HG02759 (cell line): ENCODE measurements around the gene MERTK.
A peak's percentile ranks its signal among the peaks of the same experiment; 100 is the strongest.
"Not testable (repeated sequence)": the region's sequence is repeated elsewhere in the genome, so short reads cannot be mapped to it uniquely, and the experiment has no call there.

ENCODE experiments used
- ATAC-seq: cut with Tn5 transposase; IDR thresholded peaks from one replicate; pipeline ENCODE4 v1.9.1; 2021; ENCODE audit warnings: mild to moderate bottlenecking, moderate library complexity; ENCODE audit not compliant: unreplicated experiment

Gene MERTK

GRCh38 chr2:112034924-112035323, 136.5 kb downstream of the MERTK start:
- no peak for ATAC-seq

DNA sequence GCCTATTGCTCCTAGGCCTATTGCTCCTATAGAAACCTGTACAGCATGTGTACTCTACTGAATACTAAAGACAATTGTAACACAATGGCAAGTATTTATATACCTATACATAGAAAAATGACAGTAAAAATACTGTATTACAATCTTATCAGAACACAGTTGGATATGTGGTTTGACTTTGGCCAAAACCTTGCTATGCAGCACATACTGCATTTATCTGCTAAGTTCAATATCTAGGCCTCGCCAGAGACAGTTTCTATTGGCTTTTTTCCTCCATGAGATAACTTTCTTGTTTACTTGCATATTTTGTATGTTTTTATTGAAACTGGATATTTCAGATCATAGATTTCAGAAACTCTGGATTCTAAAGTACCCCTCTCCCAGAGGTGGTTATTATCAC, 137.4 kb downstream of the MERTK start:
- no peak for ATAC-seq

DNA sequence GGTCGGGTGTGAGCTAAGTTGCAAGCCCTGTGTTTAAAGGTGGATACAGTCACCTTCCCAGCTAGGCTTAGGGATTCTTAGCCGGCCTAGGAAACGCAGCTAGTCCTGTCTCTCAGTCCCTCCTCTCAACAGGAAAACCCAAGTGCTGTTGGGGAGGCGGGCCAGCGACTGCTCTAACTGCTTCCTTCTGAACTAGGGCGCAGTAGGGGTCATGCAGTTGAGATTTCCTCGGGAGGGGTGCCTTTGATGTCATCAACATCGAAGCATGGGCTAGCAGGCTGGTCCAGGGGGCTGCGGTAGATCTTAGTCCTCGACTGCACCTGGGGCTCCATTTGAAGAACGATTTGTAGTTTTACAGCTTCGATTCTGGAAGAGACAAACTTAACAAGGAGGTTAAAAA, 141.1 kb downstream of the MERTK start:
- ATAC-seq = not testable (repeated sequence)

DNA sequence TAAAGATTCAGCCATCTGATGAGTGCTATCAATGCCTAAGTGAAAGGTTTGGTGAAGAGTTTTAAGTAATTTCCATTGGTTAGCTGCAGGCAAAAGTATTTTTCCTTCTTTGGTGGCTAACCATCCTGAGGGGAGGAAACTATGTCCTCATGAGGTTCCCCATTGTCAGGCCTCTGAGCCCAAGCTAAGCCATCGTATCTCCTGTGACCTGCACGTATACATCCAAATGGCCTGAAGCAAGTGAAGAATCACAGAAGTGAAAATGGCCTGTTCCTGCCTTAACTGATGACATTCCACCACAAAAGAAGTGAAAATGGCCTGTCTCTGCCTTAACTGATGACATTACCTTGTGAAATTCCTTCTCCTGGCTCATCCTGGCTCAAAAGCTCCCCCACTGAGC, 141.7 kb downstream of the MERTK start:
- not testable (repeated sequence) for ATAC-seq

GRCh38 chr2:112041460-112041859, 143.1 kb downstream of the MERTK start:
- ATAC-seq = not testable (repeated sequence)

DNA sequence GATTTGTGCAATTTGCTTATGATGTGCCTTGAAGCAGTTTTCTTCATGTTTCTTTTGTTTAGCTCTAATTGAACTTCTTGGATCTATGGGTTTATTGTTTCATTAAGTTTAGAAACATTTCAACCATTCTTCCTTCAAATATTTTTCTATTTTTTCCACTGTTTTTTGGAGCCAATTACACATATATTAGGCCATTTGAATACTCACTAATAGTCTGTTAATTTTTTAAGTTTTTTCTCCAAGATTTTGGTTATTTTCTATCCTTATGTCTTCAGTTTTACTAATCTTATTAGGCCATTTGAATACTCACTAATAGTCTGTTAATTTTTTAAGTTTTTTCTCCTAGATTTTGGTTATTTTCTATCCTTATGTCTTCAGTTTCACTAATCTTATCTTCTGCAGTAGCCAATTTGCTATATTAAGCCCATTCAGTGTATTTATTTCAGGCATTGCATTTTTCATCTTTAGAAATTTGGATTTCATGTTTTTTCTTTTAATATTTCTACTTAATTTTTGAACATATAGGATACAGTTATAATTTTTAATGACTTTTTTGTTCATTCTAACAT, 147.1 kb downstream of the MERTK start:
- no peak for ATAC-seq

- no peak for ATAC-seq
Measured at GRCh38 chr2:112046231-112046630, 147.8 kb downstream of the MERTK start.

DNA sequence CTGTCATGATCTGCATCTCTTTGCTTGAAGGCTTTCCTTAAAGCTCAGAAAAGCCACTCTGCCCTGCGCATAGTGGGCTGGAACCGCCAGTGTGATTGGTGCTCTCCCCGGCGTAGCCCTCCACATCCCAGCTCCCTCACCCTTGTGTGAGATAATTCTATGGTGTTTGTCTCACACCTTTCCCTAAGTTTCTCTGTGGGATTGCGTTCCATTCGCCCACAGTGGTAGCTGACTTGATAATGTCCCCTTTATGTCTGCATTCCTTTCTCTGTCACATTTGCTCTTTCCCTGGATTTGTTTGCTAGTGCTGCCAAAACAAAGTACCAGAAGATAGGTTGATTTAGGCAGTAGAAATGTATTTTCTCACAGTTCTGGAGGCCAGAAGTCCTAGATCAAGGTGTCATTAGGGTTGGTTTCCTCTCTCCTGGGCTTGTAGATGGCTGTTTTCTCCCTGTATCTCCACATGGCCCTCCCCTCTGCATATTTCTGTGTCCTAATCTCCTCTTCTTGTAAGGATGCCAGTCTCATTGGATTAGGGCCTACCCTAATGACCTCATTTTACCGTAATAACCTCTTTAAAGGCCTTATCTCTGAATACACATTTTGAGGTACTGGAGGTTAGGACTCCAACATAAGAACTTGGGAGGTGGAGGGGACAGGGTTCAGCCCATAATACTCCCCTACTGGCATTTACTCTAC, 149.3 kb downstream of the MERTK start:
- no peak for ATAC-seq

- no peak for ATAC-seq
Measured at GRCh38 chr2:112048236-112048592, 149.8 kb downstream of the MERTK start.

GRCh38 chr2:112048887-112049286, 150.5 kb downstream of the MERTK start:
- ATAC-seq = no peak

- ATAC-seq = no peak
Measured at GRCh38 chr2:112050316-112050715, 151.9 kb downstream of the MERTK start.

DNA sequence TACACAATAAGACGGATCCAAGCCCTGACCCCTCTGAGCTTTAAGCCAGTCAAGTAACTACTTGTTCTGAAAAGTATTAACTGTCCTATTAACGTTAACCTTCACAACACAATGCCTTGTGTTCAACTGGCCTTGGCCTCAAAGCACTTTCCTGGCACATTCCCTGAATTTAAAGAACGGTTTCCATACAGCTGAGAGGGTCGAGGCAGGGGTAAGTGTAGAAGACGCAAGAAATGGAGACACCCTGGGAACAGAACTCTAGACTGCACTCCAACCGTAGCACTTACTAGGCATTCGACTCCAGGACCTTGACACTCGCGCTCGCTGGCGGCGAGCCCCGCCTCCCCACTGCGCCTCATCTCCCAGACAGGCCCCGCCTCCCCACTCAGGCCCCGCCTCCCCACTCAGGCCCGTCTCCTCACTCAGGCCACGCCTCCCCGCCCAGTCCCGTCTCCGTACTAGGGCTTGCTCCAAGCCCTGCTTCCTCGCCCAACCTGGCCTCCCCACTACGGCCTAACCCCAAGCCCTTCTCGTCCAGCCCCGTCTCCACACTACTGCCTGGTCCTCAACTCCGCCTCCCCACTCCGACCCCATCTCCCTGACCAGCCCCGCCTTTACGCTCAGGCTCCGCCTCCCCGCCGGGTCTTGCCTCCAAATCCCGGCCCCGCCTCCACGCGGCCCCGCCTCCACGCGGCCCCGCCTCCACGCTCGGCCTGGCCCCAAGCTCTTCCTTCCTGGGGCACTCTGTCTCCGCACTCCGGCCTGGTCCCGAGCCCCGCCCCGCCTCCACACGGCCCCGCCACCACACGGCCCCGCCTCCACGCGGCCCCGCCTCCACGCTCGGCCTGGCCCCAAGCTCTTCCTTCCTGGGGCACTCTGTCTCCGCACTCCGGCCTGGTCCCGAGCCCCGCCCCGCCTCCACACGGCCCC, 155.8 kb downstream of the MERTK start:
- peak; percentile 65 for ATAC-seq

DNA sequence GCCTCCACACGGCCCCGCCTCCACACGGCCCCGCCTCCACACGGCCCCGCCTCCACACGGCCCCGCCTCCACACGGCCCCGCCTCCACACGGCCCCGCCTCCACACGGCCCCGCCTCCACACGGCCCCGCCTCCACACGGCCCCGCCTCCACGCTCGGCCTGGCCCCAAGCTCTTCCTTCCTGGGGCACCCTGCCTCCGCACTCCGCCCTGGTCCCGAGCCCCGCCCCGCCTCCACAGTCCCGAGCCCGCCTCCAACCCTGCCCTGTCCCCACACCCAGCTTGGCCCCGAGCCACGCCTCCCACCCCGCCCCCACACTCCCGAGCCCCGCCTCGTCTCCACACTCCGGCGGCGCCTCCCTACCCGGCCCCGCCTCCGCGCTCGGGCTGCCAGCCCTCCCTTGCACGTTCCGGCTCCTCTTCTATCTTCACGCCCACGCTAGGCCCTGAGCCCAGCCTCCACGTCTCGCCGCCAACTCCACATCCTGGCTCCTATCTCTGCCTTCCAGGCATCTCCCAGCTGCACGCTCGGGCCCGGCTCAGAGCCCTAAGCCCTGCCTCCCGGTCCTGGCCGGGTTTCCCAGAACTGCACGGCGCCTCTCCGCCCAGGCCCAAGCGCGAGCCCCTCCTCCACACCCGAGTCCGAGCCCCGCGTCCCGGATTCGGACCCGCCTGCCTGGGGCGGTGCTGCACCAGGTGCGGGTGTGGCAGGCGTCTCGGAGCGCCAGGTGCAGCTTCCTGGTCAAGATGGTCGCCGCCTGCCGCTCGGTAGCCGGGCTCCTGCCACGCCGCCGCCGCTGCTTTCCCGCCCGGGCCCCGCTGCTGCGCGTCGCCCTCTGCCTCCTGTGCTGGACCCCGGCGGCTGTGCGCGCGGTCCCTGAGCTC, 156.7 kb downstream of the MERTK start, which contains the start of gene TMEM87B:
TMEM87B (plus strand) TSS at position 423 of the 883 bp plus-strand sequence; CDS start at position 746, 323 bp downstream.
- peak; percentile 61 for ATAC-seq

DNA sequence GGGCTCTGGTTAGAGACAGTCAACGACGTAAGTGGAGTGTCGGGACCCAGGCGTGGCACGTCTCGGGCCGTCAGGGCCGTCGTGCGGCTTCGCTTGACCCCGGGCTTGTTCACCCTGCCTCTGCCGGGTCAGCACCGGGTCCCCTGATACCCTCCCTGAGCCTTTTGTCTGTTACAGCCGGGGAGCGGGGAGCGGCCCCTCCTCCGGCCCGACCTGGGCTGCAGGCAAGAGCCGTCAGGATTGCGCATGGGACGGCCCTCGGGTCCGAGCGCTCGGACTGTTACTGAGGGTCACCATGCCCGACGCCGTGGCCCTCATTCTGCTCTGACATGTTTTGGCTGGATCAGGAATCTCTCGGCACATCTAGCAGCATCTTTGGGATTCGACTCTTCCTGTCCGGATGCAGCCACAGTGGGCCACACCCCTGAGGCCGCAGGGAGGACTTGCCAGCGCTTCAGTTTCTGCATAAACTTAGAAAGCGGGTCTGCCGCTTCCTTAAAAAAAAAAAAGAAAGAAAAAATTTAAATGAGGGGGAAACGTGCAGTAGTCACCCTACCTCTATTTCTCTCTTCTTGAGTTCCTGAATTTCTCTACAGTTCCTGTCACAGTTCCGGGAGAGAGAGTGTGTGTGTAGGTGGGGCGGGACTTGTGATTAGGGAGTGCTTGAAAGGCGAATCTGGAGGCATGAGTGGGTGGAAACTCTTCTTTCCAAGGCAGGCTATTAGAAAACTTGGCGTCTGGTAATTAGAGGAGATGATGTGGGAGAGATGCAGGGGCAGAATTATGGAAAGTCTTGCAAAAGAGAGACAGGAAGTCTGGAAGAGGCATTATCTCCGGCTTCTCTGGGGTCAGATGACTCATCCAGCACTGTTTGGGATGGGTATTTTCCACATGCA, 157.6 kb downstream of the MERTK start:
- ATAC-seq = no peak

- ATAC-seq = no peak
Measured at GRCh38 chr2:112056626-112056987, 158.2 kb downstream of the MERTK start.

DNA sequence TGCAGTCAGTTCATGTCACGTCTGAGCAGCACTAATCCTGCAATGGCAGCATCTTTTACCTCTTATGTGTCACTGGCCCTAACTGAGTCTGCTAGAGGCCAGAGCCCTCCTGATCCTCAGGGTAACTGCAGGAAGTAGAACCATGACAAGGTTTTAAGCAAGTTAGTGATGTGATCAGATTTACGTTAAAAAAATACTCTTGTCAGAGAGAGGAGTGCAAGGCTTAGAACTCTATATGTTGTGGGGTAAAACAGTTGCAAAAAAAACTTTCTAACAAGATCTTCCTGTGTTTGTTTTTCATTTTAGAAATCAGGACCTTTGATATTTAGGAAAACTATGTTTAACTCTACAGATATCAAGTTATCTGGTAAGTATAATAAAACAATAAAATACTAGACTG, 161.3 kb downstream of the MERTK start:
- ATAC-seq = no peak

GRCh38 chr2:112061299-112061698, 162.9 kb downstream of the MERTK start:
- no peak for ATAC-seq

GRCh38 chr2:112061840-112062239, 163.4 kb downstream of the MERTK start:
- no peak for ATAC-seq

DNA sequence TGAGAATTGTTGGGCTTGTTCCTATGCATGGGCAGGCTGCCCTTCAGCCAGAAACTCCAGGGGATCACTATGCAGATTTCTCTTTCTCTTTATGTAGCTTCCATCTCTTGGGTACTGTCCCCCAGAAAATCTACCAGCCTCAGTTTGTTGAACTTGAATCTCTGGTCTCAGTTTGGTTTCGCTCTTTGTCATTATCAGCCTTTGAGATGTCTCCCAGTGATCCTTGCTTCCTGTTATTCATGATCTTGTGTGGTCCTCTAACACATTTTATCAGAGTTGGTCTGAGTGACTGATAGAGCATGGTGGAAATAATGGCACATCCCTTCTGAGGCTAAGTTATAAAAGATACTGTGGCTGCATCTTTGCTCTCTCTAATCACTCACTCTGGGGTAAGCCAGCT, 164.5 kb downstream of the MERTK start:
- ATAC-seq = no peak

DNA sequence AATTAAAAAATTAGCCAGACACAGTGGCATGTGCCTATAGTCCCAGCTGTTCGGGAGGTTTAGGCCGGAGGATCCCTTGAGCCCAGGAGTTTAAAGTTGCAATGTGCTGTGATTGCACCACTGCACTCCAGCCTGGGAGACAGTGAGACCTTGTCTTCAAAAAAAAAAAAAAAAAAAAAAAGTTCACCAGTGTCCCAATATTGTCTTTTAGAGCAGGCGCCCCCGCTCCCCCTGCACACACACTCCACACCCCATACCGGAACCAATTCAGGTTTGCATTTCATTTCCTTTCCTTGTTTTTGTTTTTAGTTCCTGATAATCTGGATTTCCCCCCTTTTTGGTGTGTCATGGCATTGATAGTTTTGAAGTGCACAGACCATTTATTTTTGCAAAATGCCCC, 167.1 kb downstream of the MERTK start:
- ATAC-seq = no peak
